Hematopoietic multipotent progenitor cell treated with erythropoietin and hydrocortisone succinate and interleukin-3 and kit ligand, for 17 days (in vitro differentiated cells): Measurements from ENCODE around the gene FOLR2.
"Not testable (repeated sequence)": the region's sequence is repeated elsewhere in the genome, so short reads cannot be mapped to it uniquely, and the experiment has no call there.

Experiments
- DNase-seq: peaks from one replicate; pipeline ENCODE4 v3.0.0-alpha.2; 2015; ENCODE audit warnings: low spot score

Gene FOLR2

DNA sequence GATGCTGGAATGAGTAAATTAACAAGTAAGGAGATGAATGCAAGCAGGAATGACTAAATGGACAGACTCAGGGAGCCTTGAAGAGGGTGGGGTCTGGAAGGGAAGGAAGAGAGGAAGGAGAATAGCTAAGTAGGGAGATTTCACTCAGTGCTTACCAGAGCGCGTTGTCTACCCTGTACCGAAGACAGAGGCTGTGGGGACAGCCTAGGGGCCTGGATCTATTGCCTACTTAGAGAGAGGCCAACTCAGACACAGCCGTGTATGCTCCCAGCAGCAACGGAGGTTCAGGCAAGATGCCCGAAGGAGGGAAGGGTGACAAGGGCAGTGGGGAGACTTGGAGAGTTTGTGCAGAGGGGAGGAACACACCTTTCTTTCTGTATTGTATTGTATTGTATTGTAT, at the start of gene FOLR2:
FOLR2 (plus strand) TSS at position 157 of the 400 bp plus-strand sequence. CDS start 1,791 bp downstream, outside the sequence.
- DNase-seq = no peak

GRCh38 chr11:72169046-72169555, 47.5 kb upstream of the FOLR2 start:
- DNase-seq = not testable (repeated sequence)

DNA sequence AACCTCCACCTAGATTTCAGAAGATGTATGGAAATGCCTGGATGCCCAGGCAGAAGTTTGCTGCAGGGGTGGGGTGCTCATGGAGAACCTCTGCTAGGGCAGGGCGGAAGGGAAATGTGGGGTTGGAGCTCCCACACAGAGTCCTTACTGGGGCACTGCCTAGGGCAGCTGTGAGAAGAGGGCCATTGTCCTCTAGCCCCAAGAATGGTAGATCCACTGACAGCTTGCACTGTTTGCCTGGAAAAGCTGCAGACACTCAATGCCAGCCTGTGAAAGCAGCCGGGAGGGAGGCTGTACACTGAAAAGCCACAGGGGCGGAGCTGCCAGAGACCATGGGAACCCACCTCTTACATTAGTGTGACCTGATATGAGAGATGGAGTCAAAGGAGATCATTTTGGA, 46.8 kb upstream of the FOLR2 start:
- not testable (repeated sequence) for DNase-seq

DNA sequence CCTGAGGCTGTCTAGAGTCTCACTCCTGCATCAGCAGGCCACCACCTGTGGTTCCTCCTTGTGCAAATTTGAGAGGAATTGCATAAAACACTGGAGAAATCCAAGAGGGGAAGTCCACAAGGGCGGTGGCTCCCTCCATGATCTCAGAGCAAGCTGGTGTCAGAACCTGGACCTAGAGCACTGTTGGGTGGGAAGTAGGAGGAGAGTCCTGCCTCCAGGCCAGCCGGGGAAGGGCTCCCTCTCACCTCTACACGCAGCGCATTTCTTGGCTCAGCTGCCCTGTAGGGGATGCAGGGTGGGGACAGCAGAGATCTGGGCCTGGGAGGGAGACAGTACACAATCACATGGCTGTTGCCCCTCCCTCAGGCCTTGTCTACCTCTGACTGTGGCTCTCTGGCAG, 44.6 kb upstream of the FOLR2 start:
- not testable (repeated sequence) for DNase-seq

GRCh38 chr11:72173291-72173690, 43.3 kb upstream of the FOLR2 start:
- no peak for DNase-seq

DNA sequence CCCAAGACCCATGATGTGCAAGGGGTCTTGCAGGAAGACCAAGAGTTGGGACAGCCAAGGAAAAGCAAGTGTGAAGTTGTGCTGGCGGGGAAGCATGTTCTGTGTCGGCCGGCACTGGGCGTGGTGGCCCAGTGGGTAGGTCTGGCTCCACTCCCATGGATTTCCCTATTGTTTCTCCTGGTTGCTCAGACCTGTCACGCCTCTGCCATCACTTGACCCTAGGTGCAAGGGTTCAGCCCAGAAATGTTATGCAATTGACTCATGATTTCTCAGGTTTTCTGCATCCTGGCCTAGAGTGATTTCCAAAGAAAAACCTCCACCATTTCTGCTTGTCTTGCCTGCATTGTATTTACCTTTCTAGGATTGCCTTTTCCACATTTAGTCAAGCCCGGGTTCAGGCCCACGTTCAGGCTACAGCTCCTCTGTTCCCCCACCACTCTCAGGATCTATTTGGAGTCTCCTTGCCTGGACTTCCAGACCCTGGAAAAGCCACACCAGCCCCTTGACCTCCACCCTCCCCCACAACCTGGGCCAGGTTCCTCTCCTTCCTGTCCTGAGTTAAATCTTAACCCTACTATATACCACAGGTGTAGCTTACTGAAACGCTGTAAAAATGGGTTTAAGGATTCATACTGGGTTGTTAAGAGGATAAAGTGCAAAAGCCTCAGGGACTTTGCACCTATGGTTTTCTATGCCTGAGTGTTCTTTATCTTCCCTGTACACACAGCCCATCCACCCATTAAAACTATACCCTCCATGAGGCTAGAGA, 42.1 kb upstream of the FOLR2 start:
- DNase-seq = no peak

DNA sequence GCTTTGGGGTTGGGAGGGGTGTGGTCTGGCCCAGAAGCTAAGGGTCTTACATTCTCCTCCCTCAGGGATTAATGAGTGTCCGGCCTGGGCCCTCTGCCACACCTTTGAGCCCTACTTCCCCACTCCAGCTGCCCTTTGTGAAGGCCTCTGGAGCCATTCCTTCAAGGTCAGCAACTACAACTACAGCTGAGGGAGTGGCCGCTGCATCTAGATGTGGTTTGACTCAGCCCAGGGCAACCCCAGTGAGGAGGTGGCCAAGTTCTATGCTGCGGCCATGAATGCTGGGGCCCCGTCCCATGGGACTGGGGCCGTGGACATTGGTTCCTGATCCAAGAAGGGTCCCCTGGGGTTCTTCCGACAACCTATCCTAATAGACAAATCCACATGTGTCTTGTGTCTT, 38.9 kb upstream of the FOLR2 start:
- no peak for DNase-seq

DNA sequence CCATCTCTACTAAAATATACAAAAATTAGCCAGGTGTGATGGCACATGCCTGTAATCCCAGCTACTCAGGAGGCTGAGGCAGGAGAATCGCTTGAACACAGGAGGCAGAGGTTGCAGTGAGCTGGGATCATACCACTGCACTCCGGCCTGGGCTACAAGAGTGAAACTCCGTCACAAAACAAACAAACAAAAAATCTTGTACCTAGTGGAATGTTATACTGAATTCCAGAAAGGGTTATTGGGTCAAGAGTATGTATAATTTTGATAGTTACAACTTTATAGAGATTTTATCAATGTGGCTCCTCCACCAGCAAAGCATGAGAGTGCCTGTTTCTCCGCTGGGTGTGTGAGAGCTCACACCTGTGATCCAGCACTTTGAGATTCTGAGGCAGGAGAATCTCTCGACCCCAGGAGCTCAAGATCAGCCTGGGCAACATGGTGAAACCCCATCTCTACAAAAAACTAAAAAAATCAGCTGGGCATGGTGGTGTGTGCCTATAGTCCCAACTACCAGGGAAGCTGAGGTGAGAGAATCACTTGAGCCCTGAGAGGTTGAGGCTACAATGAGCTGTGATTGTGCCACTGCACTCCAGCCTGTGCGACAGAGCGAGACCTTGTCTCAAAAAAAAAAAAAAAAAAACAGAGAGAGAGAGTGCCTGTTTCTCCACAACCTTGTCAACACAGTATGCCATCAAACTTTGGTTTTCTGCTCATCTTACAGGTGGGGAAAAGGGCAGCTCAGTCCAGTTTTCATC, 37.4 kb upstream of the FOLR2 start:
- no peak for DNase-seq

- DNase-seq = no peak
Observed at GRCh38 chr11:72179804-72180396, 36.7 kb upstream of the FOLR2 start.

- DNase-seq = not testable (repeated sequence)
Observed at GRCh38 chr11:72180892-72181552, 35.6 kb upstream of the FOLR2 start.

DNA sequence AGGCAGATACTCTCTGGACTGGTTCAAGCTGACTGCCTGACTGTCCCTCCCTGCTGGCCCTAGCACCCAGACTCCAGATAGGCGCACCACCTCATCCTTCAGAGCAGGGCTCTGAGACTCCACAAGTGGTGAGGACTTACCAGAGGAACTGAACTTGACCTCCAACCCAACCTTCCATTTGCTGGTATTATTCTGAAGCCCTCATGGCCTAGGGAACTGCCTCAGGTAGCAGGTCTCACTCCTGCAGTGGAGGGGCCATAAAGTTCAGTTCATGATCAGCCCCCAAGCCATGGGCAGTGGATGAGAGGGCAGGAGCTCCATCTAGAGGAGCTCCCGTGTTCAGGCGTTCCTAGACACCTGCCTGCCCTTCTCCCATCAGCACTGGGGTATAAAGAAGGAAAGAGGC, 35.0 kb upstream of the FOLR2 start:
- DNase-seq = not testable (repeated sequence)

GRCh38 chr11:72188267-72188666, 28.3 kb upstream of the FOLR2 start:
- no peak for DNase-seq

- no peak for DNase-seq
Observed at GRCh38 chr11:72189455-72190250, 26.9 kb upstream of the FOLR2 start.

- DNase-seq = no peak
Observed at GRCh38 chr11:72190631-72191071, 25.9 kb upstream of the FOLR2 start.

DNA sequence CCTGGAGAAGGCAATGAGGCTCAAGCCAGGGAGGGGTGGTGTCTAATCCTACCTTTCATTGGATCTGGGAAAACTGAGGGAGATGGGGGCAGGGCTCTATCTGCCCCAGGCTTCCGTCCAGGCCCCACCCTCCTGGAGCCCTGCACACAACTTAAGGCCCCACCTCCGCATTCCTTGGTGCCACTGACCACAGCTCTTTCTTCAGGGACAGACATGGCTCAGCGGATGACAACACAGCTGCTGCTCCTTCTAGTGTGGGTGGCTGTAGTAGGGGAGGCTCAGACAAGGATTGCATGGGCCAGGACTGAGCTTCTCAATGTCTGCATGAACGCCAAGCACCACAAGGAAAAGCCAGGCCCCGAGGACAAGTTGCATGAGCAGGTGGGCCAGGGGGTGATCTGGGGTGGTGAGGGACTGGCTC, 24.6 kb upstream of the FOLR2 start, which contains the start of gene FOLR1:
FOLR1 (plus strand) TSS at position 180 of the 421 bp plus-strand sequence; CDS start at position 214, 34 bp downstream.
- no peak for DNase-seq

DNA sequence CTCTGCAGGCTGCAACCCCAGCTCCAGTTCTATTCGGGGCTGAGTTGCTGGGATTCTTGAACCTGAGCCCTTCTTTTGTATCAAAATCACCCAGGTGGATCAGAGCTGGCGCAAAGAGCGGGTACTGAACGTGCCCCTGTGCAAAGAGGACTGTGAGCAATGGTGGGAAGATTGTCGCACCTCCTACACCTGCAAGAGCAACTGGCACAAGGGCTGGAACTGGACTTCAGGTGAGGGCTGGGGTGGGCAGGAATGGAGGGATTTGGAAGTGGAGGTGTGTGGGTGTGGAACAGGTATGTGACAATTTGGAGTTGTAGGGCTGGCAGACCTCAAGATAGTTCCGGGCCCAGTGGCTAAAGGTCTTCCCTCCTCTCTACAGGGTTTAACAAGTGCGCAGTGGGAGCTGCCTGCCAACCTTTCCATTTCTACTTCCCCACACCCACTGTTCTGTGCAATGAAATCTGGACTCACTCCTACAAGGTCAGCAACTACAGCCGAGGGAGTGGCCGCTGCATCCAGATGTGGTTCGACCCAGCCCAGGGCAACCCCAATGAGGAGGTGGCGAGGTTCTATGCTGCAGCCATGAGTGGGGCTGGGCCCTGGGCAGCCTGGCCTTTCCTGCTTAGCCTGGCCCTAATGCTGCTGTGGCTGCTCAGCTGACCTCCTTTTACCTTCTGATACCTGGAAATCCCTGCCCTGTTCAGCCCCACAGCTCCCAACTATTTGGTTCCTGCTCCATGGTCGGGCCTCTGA, 20.9 kb upstream of the FOLR2 start:
- no peak for DNase-seq

DNA sequence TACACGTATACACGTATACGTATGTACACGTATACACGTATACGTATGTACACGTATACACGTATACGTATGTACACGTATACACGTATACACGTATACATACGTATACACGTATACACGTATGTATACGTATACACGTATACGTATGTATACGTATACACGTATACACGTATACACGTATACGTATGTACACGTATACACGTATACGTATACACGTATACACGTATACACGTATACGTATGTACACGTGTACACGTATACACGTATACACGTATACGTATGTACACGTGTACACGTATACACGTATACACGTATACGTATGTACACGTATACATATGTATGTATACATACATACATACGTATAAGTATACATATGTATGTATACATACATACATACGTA, 15.1 kb upstream of the FOLR2 start:
- not testable (repeated sequence) for DNase-seq

DNA sequence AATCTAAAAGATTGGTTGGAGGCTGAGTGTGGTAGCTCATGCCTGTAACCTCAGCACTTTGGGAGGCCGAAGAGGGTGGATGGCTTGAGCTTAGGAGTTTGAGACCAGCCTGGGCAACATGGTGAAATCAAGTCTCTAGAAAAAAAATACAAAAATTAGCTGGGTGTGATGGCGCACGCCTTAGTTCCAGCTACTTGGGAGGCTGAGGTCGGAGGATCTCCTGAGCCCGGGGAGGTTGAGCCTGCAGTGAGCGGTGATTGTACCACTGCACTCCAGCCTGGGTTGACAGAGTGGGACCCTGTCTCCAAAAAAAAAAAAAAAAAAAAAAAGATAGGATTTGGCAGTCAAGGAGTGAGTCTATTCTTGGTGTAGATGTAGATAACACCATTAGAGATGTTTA, 14.0 kb upstream of the FOLR2 start:
- DNase-seq = no peak

DNA sequence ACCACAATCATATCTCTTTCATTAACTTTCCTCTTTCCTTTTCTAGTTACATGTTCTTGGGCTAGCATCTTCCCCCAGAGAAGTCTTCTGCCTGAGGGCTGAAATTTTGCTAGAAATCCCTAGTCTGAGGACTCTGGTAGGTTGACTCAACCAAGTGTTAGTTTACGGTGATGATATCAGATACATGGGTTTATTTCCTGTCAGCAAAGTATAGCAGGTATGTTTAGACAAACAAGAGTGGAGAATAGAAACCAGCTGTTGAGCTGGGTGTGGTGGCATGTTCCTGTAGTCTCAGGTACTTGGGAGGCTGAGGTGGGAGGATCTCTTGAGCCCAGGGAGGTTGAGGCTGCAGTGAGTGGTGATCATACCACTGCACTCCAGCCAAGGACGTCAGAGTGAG, 13.4 kb upstream of the FOLR2 start:
- no peak for DNase-seq

DNA sequence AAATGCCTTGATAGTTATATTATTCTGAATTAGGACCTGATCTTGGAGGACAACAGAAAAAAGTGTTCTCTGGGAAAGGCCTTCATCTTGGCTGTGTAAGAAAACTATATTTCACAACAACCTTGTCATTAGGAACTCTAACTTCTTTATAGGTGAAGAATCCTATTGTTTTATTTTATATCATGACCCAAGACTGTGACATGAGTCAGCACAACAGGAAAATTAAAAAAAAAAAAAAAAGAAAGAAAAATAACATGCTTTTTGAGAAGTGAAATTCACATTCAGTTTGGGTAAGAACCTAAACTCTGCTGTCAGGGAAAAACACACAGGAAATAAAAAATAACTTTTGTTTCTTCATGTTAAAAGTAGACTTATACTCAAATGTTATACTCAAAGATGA, 11.7 kb upstream of the FOLR2 start:
- no peak for DNase-seq
